ENCODE results near the gene VWA5B1.

Gene VWA5B1

DNA sequence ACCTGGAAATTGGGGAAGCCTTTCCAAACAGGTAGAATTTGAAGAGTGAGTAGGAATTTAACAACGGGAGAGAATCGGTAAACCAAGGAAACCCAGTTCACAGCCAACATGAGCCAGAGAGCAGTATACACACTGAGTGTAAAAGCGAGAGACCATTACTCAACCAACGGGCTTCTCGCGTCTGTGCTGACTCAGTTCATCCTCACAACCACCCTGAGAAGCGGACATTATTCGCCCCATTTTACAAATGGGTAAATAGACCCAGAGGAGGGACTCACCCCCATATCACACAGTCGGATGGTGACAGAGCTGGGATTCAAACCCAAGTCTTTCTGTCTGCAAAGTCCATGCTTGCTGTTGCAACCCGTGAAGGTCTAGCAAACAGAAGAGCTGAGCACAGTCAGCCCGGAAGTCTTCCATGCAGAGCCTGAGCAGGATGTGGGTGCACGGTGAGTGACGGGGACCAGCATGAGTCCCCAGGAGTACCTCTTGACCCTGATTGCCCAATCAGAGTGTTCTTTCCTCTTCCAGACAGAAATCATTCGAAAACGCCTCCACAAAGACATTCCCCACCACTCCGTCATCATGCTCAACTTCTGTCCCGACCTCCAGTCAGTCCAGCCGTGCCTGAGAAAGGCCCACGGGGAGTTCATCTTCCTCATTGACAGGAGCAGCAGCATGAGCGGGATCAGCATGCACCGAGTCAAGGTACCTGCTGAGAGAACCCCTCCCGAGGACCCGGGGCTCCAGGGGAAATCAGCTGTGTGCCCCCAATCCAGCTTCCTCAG is 32.3 kb downstream of the VWA5B1 start:
- DNase-seq (ENCODE audit: low read depth in 2 of 2): peak in 1 of 2 donors; percentile 15

- DNase-seq (ENCODE audit: low read depth in 2 of 2): no peak
Observed at GRCh38 chr1:20323613-20323920, 32.9 kb downstream of the VWA5B1 start.

DNA sequence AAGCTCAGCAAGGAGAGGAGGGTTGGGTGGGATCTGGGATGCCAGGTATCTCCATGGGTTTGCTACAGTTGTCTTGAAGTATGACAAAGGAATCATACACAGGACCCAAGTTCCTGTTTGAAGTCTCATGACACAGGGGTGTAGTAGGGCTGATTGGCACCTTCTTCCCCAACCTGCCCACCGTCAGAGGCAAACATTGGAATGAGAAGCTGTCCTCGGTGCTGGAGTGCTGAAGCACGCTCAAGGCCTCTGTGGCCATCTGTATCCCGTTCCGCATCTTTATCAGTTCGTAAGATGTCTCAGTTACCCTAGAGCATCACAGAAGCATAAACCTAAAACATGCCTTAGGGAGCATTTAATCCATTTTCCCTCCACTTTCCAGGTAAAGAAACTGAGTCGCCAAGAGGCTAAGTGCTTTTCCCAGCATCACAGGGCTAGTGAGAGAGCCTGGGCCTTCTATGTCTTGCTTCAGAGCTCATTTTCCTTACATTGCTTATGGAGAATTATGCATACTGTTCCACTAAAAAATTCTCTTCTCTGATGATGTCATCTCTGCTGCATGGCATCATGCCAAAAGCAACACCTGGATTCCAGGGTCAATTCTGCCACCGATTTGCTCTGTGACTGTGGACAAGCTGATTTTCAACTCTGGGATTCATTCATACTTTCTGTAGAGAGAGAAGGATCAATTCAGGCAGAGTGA is 34.2 kb downstream of the VWA5B1 start:
- no peak for DNase-seq (ENCODE audit: low read depth in 2 of 2)

- DNase-seq (ENCODE audit: low read depth in 2 of 2): no peak
Observed at GRCh38 chr1:20325407-20325843, 34.8 kb downstream of the VWA5B1 start.

DNA sequence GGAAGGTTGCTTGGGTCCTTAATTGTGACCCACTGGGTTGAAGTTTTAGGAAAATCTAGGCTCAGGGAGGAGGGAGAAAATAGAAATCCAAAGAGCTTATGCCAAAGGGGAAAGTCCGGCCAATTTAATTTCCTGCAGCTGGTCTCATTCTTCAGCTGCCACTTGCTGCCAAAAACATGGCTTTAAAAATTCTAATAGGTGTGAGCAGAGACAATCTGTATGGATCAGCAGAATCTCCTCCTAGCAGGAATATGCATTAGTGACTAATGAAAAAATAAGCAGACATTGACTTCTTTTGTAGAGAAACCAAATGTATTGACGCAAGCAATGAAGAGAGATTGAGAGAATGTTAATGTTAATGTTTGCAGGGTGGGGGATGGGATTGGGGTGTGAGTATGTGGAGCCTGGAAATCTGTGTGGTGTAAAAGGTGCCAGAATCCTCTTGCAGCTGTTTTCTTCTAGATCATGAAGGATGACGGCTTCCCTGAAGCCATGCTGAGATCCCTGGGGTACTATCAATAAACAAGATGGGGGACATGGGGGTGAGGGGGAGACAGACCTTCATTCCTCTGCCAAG is 35.3 kb downstream of the VWA5B1 start:
- DNase-seq (ENCODE audit: low read depth in 2 of 2): no peak

DNA sequence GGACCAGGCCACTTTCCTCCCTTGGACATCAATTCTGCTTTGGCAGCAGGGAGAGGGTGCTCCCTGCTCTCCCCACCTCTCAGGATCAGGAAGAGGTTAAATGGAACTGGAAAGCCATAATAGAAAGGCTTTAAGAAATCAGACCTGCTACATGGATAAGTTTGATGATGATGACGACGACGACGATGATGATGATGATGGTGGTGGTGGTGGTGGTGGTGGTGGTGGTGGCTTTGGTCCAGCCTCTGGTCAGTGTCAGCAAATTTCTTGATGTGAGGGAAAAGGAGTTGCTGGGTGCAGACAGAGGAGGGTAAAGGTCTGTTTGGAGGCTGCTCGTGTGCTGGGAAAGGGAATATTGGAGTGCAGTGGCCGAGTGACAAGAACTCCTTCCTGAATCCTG is 36.8 kb downstream of the VWA5B1 start:
- DNase-seq (ENCODE audit: low read depth in 2 of 2): no peak

- no peak for DNase-seq (ENCODE audit: low read depth in 2 of 2)
Observed at GRCh38 chr1:20328201-20328600, 37.5 kb downstream of the VWA5B1 start.

- no peak for DNase-seq (ENCODE audit: low read depth in 2 of 2)
Observed at GRCh38 chr1:20329793-20330542, 39.3 kb downstream of the VWA5B1 start.

GRCh38 chr1:20334103-20334502 is 43.4 kb downstream of the VWA5B1 start:
- no peak for DNase-seq (ENCODE audit: low read depth in 2 of 2)

DNA sequence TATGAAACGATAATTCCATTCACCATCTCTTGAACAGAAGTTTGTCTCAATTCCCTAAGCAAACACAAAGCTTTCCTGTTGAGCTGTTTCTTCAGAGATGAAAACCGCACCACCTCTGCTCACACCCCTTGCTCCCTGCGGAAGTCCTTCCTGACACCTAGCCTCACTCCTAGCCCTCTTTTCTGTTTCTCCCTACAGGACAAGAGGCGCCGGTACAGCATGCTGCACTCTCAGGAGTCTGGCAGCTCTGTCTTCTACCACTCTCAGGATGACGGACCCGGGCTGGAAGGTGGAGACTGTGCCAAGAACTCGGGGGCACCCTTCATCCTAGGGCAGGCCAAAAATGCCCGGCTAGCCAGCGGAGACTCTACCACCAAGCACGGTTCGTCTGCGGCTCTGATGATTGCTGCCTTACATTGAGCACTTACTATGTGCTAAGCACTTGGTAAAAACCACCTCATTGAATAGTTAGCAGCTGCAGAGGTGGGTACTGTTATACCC is 45.5 kb downstream of the VWA5B1 start:
- no peak for DNase-seq (ENCODE audit: low read depth in 2 of 2)

GRCh38 chr1:20337581-20337980 is 46.9 kb downstream of the VWA5B1 start:
- no peak for DNase-seq (ENCODE audit: low read depth in 2 of 2)

GRCh38 chr1:20339811-20340457 is 49.3 kb downstream of the VWA5B1 start:
- DNase-seq (ENCODE audit: low read depth in 2 of 2): no peak

DNA sequence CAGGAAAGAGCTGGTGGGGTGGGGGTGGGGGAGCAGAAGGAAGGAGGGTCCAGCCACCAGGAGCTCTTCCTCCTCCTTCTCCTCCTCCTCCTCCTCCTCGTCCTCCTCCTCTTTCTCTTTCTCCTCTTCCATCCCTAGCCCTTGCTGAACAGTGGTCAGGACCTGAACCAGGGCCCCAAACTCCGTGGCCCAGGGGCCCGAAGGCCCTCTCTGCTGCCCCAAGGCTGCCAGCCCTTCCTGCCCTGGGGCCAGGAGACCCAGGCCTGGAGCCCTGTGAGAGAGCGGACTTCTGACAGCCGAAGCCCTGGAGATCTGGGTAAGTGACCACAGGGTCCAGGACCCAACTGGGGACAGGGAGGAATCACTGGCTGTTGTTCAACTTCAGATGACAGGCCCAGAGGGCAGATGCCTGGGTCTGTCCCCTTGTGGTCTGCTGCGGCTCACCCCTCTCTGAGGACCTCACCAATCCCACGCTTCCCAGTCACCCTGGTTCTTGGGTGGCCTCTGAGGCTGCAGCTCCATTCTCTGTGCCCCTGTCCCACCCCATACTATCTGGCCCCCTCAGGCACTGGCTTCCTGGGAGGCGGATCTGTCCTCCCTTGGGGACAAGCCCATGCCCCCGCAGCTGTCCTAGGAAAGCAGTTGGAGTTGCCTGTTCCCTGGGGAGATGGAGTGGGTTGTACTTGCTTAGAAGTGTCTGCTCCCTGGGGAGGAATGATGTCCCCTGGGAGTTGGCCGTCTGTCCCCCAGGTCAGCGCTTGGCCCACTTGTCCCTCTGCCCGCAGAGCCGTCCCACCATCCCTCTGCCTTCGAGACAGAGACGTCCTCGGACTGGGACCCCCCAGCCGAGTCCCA is 51.8 kb downstream of the VWA5B1 start:
- DNase-seq (ENCODE audit: low read depth in 2 of 2): no peak

GRCh38 chr1:20343149-20343937 is 52.7 kb downstream of the VWA5B1 start:
- DNase-seq (ENCODE audit: low read depth in 2 of 2): no peak

DNA sequence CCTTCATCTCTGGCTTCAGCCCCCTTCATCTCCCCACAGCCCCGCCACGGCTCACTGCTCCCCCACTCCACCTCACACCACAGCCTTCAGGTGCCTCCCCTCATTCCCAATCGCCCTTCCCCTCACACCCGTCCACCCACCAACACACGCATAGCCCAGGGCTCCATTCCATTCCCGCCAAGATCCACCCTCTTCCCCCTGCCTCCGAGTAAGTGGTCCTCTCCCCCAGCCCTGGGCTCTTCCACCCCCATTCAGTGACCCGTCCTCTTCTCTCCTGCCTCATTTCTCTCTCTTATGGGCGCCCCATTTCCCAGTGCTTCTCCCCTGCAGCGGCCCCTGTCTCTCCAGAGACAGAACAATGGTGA is 53.2 kb downstream of the VWA5B1 start:
- DNase-seq (ENCODE audit: low read depth in 2 of 2): no peak

- DNase-seq (ENCODE audit: low read depth in 2 of 2): no peak
Observed at GRCh38 chr1:20344738-20345137, 54.1 kb downstream of the VWA5B1 start.

GRCh38 chr1:20345419-20345818 is 54.7 kb downstream of the VWA5B1 start:
- DNase-seq (ENCODE audit: low read depth in 2 of 2): no peak

DNA sequence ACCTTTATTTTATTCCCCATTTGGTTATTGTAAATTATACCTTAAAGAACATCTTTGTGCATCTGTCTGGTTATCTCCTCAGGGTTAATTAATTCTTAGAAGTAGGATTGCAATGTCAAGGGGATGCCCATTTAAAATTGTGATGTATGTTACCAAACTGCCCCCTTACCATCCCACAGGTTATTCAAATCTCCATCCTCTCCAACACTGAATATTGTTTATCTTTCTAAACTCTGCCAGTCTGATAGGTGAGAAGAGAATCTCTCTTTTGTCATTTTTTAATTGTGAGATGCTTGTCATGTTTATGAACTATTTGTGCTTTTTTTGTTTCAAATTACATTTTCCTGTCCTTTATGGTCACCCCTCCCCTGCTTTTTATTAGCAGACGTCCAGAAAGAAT is 55.8 kb downstream of the VWA5B1 start:
- DNase-seq (ENCODE audit: low read depth in 2 of 2): no peak

DNA sequence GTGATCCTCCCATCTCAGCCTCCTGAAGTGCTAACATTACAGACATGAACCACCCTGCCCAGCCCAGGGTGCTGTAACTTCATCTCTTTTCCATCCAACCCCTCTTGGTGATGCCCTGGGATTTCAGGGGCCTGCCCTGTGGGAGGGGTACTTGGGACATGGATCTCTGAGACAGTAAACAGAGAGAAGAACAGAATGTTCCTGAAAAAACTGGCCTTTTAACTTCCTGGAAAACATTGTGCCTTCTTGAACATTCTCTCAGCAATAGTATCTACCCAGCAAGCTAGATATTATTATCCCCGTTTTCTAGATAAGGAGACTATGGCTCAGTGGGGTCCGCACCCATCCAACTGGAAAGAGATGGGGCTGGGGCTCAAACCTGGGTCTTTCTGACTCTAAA is 57.0 kb downstream of the VWA5B1 start:
- DNase-seq (ENCODE audit: low read depth in 2 of 2): no peak

DNA sequence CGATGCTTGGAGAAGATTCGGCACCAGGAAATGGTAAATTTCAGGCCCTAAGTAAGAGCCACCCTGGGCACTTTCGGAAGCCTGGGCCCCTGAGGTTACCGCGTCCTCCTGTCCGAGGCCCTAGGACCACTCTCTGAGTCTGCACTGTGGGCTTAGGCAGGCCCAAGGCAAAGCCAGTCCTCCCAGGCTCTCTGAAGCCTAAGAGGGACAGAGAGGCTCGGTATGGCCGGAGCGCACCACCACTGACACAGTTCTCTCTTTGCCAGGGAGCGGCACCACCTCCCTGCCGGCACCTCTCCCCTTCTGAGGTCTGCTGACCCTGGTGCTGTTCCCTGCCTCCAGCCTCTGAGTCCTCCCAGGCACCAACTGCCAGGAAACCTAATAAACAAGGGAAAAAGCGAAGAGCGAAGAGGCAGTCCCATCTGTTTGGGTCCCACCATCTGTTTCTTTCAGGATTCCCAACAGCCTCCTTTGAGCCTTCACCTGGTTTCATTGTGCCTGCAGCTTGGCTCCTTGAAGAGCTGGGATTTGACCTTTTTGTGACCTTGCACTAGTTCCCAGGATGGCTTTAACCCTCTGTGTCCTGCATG is 57.7 kb downstream of the VWA5B1 start:
- no peak for DNase-seq (ENCODE audit: low read depth in 2 of 2)
